IMR-90 (cell line): ENCODE data around the gene GOLGA1. TPM values are rescaled to one million over a fixed set of nuclear protein-coding genes. Genes with fewer than 3 reads are reported as not detected.

ENCODE experiments used
- ATAC-seq: fragments of 200-7000 bp; cut with Tn5 transposase; 2 replicates; pipeline ENCODE4 v1.9.1; 2020; ENCODE audit warnings: low read depth, mild to moderate bottlenecking, moderate library complexity
- BruUV-seq: library from RNA; stranded (reverse); fragments of 400-500 nt; replicated peaks from 2 replicates; lab custom pipeline; 2021; lab: Mats Ljungman, UMichigan
- CTCF ChIA-PET: fragments of 300-600 bp; formaldehyde crosslinking; extraction: SDS; loops from one replicate; lab custom pipeline; 2021; ENCODE audit warnings: antibody characterized with exemption; lab: Yijun Ruan, JAX
- POLR2A ChIA-PET: fragments of 300-600 bp; sonication (Branson Sonifier 250); formaldehyde crosslinking; loops from one replicate; lab custom pipeline; 2022; ENCODE audit warnings: antibody characterized with exemption; ENCODE audit not compliant: unreplicated experiment; lab: Charles Lee
- DNase-seq: peaks from one replicate; pipeline ENCODE4 v3.0.0; 2013
- H2AFZ ChIP-seq: replicated peaks from 2 replicates; pipeline ENCODE3; 2013; ENCODE audit warnings: low read length, mild to moderate bottlenecking; ENCODE audit not compliant: poor library complexity
- H2AK5ac ChIP-seq: 2 replicates; pipeline ENCODE4 v1.6.1; 2013; ENCODE audit warnings: low read depth, low read length, inconsistent platforms
- H2AK9ac ChIP-seq: replicated peaks from 2 replicates; pipeline ENCODE3; 2013; ENCODE audit warnings: mild to moderate bottlenecking, low read depth, low read length, moderate library complexity; ENCODE audit not compliant: poor library complexity
- H2BK120ac ChIP-seq: 2 replicates; pipeline ENCODE4 v1.6.1; 2013; ENCODE audit warnings: low read depth, low read length, inconsistent platforms
- H2BK15ac ChIP-seq: 3 replicates; pipeline ENCODE4 v1.6.1; 2013; ENCODE audit warnings: low read depth, low read length, inconsistent platforms
- H2BK20ac ChIP-seq: 2 replicates; pipeline ENCODE4 v1.6.1; 2013; ENCODE audit warnings: low read depth, mild to moderate bottlenecking, inconsistent platforms, low read length, moderate library complexity
- H2BK5ac ChIP-seq: 2 replicates; pipeline ENCODE4 v1.6.1; 2013; ENCODE audit warnings: mild to moderate bottlenecking, low read depth, low read length, inconsistent platforms; ENCODE audit not compliant: poor library complexity, severe bottlenecking
- H3K14ac ChIP-seq: replicated peaks from 2 replicates; pipeline ENCODE4 v1.6.1; 2013; ENCODE audit warnings: low read depth, low read length, inconsistent platforms
- H3K18ac ChIP-seq: 2 replicates; pipeline ENCODE4 v1.6.1; 2013; ENCODE audit warnings: low read depth, low read length, control low read depth
- H3K23ac ChIP-seq: 2 replicates; pipeline ENCODE4 v1.6.1; 2013; ENCODE audit warnings: low read depth, low read length, inconsistent platforms
- H3K27ac ChIP-seq: 2 replicates; pipeline ENCODE4 v1.5.1; 2013; ENCODE audit warnings: mild to moderate bottlenecking, control low read depth, low read length; ENCODE audit not compliant: insufficient read depth
- H3K27me3 ChIP-seq: 2 replicates; pipeline ENCODE4 v1.6.1; 2013; ENCODE audit warnings: low read length; ENCODE audit not compliant: control insufficient read depth, insufficient read depth
- H3K36me3 ChIP-seq: 2 replicates; pipeline ENCODE4 v1.6.1; 2013; ENCODE audit warnings: low read length, mixed read lengths; ENCODE audit not compliant: control insufficient read depth, insufficient read depth
- H3K4ac ChIP-seq: 2 replicates; pipeline ENCODE4 v1.6.1; 2013; ENCODE audit warnings: low read depth, low read length, inconsistent platforms
- H3K4me1 ChIP-seq: 2 replicates; pipeline ENCODE4 v1.6.1; 2013; ENCODE audit warnings: low read length, mixed read lengths; ENCODE audit not compliant: control insufficient read depth, insufficient read depth
- H3K4me2 ChIP-seq: 2 replicates; pipeline ENCODE4 v1.6.1; 2013; ENCODE audit warnings: low read depth, mild to moderate bottlenecking, control low read depth, low read length, moderate library complexity
- H3K4me3 ChIP-seq: 2 replicates; pipeline ENCODE4 v1.5.1; 2013; ENCODE audit warnings: low read depth, mild to moderate bottlenecking, control low read depth, low read length, moderate library complexity; ENCODE audit not compliant: insufficient read depth
- H3K56ac ChIP-seq: 2 replicates; pipeline ENCODE4 v1.6.1; 2013; ENCODE audit warnings: low read length, inconsistent platforms; ENCODE audit not compliant: insufficient read depth; ENCODE audit errors: extremely low read depth
- H3K79me1 ChIP-seq, 2 experiments: 2 replicates each; pipeline ENCODE4 v1.6.1; 2013; ENCODE audit warnings: low read length in 2 of 2, inconsistent platforms in 1 of 2, low read depth in 1 of 2
- H3K9ac ChIP-seq: 2 replicates; pipeline ENCODE4 v1.6.1; 2013; ENCODE audit warnings: low read depth, low read length, control low read depth
- H3K9me1 ChIP-seq: 2 replicates; pipeline ENCODE4 v1.6.1; 2013; ENCODE audit warnings: low read length, inconsistent platforms; ENCODE audit not compliant: insufficient read depth
- H3K9me3 ChIP-seq: 2 replicates; pipeline ENCODE4 v1.6.1; 2013; ENCODE audit warnings: low read length; ENCODE audit not compliant: control insufficient read depth, insufficient read depth
- H4K20me1 ChIP-seq: 2 replicates; pipeline ENCODE4 v1.6.1; 2013; ENCODE audit warnings: low read length, inconsistent platforms; ENCODE audit not compliant: insufficient read depth
- H4K5ac ChIP-seq: 2 replicates; pipeline ENCODE4 v1.6.1; 2013; ENCODE audit warnings: mild to moderate bottlenecking, low read depth, low read length, control low read depth
- H4K8ac ChIP-seq, 2 experiments: 2 replicates each; pipeline ENCODE4 v1.6.1; 2013; ENCODE audit warnings: low read depth in 2 of 2, low read length in 2 of 2, control low read depth in 1 of 2, inconsistent platforms in 1 of 2
- H4K91ac ChIP-seq: 2 replicates; pipeline ENCODE4 v1.6.1; 2013; ENCODE audit warnings: low read depth, low read length, inconsistent platforms; ENCODE audit not compliant: insufficient read depth
- CHD1 ChIP-seq: IDR thresholded peaks from 2 replicates; pipeline ENCODE4 v1.6.1; 2012; ENCODE audit warnings: low read depth, low read length, improper control_type of control experiment
- CTCF ChIP-seq: conservative IDR thresholded peaks from 2 replicates; pipeline ENCODE4 v1.5.1; 2012; ENCODE audit warnings: mild to moderate bottlenecking, low read depth, low read length, improper control_type of control experiment
- ELK1 ChIP-seq: fragments of 150-350 bp; IDR thresholded peaks from 2 replicates; pipeline ENCODE4 v1.6.1; 2016; ENCODE audit warnings: low read depth, mild to moderate bottlenecking, low read length, moderate library complexity, borderline replicate concordance
- MAFK ChIP-seq: IDR thresholded peaks from 2 replicates; pipeline ENCODE4 v1.6.1; 2012; ENCODE audit warnings: low read depth, low read length, improper control_type of control experiment
- MAZ ChIP-seq: IDR thresholded peaks from 2 replicates; pipeline ENCODE4 v1.6.1; 2012; ENCODE audit warnings: low read depth, mild to moderate bottlenecking, low read length, improper control_type of control experiment, moderate library complexity, borderline replicate concordance
- MXI1 ChIP-seq: IDR thresholded peaks from 2 replicates; pipeline ENCODE4 v1.6.1; 2012; ENCODE audit warnings: low read depth, mild to moderate bottlenecking, low read length, moderate library complexity, borderline replicate concordance
- SMC3 ChIP-seq: fragments of 150-350 bp; IDR thresholded peaks from 2 replicates; pipeline ENCODE4 v1.6.1; 2016; ENCODE audit warnings: low read depth, mild to moderate bottlenecking, antibody characterized with exemption, low read length, moderate library complexity
- WGBS, 2 experiments: methylation state at CpG; one replicate each; pipeline versions ENCODE4 v1.1.5 to v1.1.7; 2013; ENCODE audit warnings: missing lambda C conversion rate in 2 of 2; ENCODE audit not compliant: insufficient read length in 1 of 2; ENCODE audit errors: extremely low coverage in 2 of 2; 5-methylcytosine and 5-hydroxymethylcytosine counted together
- dilution Hi-C: fragments of 300-500 bp; cut with HindIII; formaldehyde crosslinking; loops from one replicate; pipeline ENCODE4 v1.14.3; 2018; ENCODE audit warnings: low sequenced_read_pairs; ENCODE audit not compliant: unreplicated experiment
- in situ Hi-C: fragments of 300-500 bp; cut with MboI; formaldehyde crosslinking; loops from 3 replicates; pipeline ENCODE4 v1.14.3; 2019; ENCODE audit warnings: low sequenced_read_pairs, inconsistent platforms, mixed read lengths
- intact Hi-C: fragments of 100-400 bp; cut with micrococcal nuclease; formaldehyde crosslinking; loops from 2 replicates; pipeline ENCODE4 v1.10.0; 2022
- polyA plus RNA-seq, 3 experiments: library from polyadenylated mRNA; depleted of rRNA; stranded (reverse); fragments of >200 nt; gene quantifications; 2 replicates each; pipeline ENCODE4 v1.2.3, GENCODE V29; 2012; ENCODE audit warnings: low replicate concordance in 1 of 3
- total RNA-seq: library from RNA; depleted of rRNA; stranded (reverse); fragments of >200 nt; gene quantifications from 2 replicates; pipeline ENCODE4 v1.2.3, GENCODE V29; 2012

The GOLGA1 gene
- total and polyA plus RNA-seq, 2 of the 4 experiments (the other 2 are of a cell fraction), result 10.6 to 12.7 TPM

DNA sequence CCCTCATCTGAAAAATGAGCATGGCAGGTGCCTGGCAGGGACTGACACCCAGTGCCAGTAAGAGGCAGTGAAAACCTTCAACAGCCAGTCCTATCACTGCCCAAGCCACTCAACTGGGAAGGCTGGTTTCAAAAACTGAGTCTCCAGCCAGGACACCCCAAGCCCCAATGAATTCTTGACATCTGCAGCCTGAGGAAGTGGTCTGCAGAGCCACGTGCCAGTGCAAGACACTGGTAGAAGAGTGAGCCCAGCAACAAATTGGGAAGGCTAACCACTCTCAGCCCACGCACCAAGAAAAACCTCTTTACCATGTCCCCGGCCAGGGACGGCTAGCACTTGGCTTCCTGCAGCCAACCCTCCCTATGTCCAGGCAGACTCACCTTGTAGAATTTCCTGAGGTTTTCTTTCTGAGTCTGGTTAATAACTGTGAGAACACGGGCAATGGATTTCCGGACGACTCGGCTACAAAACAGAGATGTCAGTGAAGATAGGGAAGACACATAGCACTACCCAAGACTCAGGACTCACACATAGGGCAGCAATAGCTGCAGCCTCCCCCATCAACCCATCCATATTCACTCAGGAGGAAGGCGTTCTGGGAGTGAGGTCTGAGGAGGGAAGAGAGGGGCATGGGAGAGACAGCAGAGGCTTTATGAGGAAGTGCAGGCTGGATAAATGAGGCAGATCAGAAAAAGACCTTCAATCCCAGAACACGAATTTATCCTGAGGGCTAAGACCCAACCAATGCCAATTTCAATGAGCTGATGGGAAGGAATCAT lies 80.9 kb downstream of the GOLGA1 start (continued):
- no peak for TF ChIP-seq SMC3
- no peak for TF ChIP-seq CHD1

DNA sequence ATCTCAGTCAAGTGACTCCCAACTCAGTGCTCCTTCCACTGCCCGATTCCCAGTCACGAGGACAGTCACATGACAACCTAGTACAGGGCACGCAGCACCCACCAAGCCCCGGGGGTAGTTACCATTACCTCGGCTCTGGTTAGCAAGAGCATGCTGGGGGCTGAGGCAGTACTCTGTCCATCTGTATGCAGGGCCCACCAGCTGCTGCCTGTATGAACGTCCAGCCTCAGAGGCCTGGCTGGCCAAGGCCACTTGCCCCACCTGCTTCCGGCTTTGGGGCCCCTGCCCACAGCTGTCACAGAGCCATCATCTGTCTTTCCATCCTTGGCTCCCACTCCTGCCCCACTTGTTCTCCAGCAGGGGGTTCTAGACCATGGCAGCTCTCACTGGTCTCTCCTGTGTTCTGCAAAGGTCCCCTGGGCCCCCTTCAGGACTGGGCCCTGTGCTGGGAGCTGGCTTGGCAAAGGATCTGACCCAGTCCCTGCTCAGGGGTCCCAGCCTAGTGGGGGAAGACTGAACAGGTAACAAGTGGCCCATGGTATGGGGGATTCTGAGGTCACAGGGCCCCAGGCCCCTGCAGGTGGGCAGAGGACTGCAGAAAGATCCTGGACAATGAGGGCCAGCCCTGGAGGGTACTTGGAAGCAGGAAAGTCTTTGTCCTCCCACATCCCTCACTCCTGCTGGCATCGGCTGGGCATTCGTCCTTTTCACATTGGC lies 82.4 kb downstream of the GOLGA1 start:
- Histone ChIP-seq H4K5ac (no peak overlapping the region), H2BK20ac (no peak overlapping the region), H2AK9ac (peak overlapping the region; percentile 35), H3K9me3 (no peaks in the 10 kb centered on the region), H3K27ac (no peak overlapping the region), H4K8ac (no peak overlapping the region), H2BK5ac (no peak overlapping the region), H3K79me1 (peaks cover 13 to 41% of the 10 kb centered on the region in 2 experiments), H2BK120ac (no peak overlapping the region), H2AK5ac (no peak overlapping the region), H3K56ac (no peak overlapping the region), H3K18ac (no peak overlapping the region), H3K14ac (no peak overlapping the region), H2AFZ (no peak overlapping the region), H4K20me1 (peaks cover 62% of the 10 kb centered on the region), H2BK15ac (no peak overlapping the region), H3K4ac (no peak overlapping the region), H3K4me3 (no peak overlapping the region), H4K91ac (no peak overlapping the region), H3K27me3 (no peaks in the 10 kb centered on the region), H3K36me3 (peaks cover 49% of the 10 kb centered on the region), H3K4me2 (no peak overlapping the region), H3K9me1 (peaks cover 4% of the 10 kb centered on the region; the same call in 1 of the 2 replicates), H3K9ac (no peak overlapping the region), H3K23ac (peak overlapping the region; percentile 8; the same call in 1 of the 2 replicates), H3K4me1 (peaks cover 9% of the 10 kb centered on the region)
- CTCF ChIA-PET, result no interaction called here
- WGBS, 2 experiments, result 81% methylated on average over 3 of the region's 9 CpGs; no CpG with 5 or more reads in 1 of the 2 experiments
- POLR2A ChIA-PET, result no interaction called here
- in situ Hi-C loops (no loop called here), intact Hi-C loops (loop anchor here (10.0 kb wide), 1 partner anchor 244 kb away; no protein-coding TSS in a partner anchor), dilution Hi-C loops (no loop called here)
- BruUV-seq, result no TSS peak
- TF ChIP-seq MAFK (no peak), MAZ (no peak), CTCF (no peak), SMC3 (no peak), ELK1 (no peak), MXI1 (no peak)
- no peak for ATAC-seq
- no peak for DNase-seq
